ENCODE results near the gene GAP43.

GAP43 gene

DNA sequence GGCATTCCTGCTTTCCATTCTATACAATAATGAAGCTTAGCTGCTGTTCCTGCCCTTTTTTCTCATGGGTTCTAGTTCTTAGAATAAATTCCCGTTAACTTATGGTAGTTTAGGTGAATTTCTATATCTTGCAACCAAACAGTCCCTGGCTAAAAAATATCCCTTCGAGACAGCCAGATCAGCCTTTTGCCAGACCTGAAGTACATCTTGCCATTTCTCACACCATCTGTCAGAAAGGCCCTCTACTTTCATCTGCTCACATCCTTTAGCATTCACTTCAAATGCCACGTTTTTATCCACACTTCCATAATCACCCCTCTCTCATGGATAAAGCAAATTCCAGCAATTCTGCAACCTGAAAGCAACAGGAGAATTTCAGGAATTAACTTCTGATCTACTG lies 145.4 kb downstream of the GAP43 start:
- no peak for DNase-seq

Data from right forelimb (tissue), 1 donor.